ENCODE results near the gene SLC35F2.

The SLC35F2 gene

GRCh38 chr11:107804211-107804610 lies 54.4 kb downstream of the SLC35F2 start:
- no peaks in the 10 kb centered on the region for H3K9me3 ChIP-seq (ENCODE audit: control insufficient read depth, low read length)
- no peak overlapping the region for H3K18ac ChIP-seq (ENCODE audit: low read depth in 1 of 2, low read length in 2 of 2)
- no peak overlapping the region for H2AFZ ChIP-seq (ENCODE audit: low read depth, low read length)
- H2BK5ac ChIP-seq (ENCODE audit: low read depth, low read length, poor library complexity, severe bottlenecking), result no peak overlapping the region
- 100% methylated on average over 1 of the region's 1 CpG for WGBS
- no peak overlapping the region for H3K14ac ChIP-seq (ENCODE audit: low read length in 2 of 2)
- no peaks in the 10 kb centered on the region for H3K4me1 ChIP-seq (ENCODE audit: control insufficient read depth, insufficient read depth, low read depth, low read length)
- H3K27me3 ChIP-seq (ENCODE audit: control insufficient read depth in 1 of 2, insufficient read depth in 1 of 2, low read length in 2 of 2), result no peaks in the 10 kb centered on the region
- no peak overlapping the region for H3K4me3 ChIP-seq (ENCODE audit: insufficient read depth in 1 of 2, low read depth in 1 of 2, low read length in 2 of 2)
- no peak overlapping the region for H4K91ac ChIP-seq (ENCODE audit: low read length)
- H2BK120ac ChIP-seq (ENCODE audit: low read depth, low read length), result no peak overlapping the region
- no peak overlapping the region for H3K9ac ChIP-seq (ENCODE audit: low read length)
- no peak overlapping the region for H3K4me2 ChIP-seq (ENCODE audit: low read length, poor library complexity, severe bottlenecking)
- no peak overlapping the region for H4K8ac ChIP-seq (ENCODE audit: low read length)
- no peak overlapping the region for H3K4ac ChIP-seq (ENCODE audit: low read depth in 1 of 2, low read length in 2 of 2)
- peaks cover 10% of the 10 kb centered on the region for H3K79me1 ChIP-seq (replicated peaks; ENCODE audit: low read length, poor library complexity, severe bottlenecking)
- H3K36me3 ChIP-seq (ENCODE audit: control insufficient read depth in 1 of 2, insufficient read depth in 2 of 2, low read depth in 1 of 2, low read length in 2 of 2), result peaks cover 7 to 59% of the 10 kb centered on the region in 2 experiments
- no peak overlapping the region for H2BK15ac ChIP-seq (ENCODE audit: low read depth, poor library complexity, severe bottlenecking)
- no peak overlapping the region for H3K23ac ChIP-seq (ENCODE audit: low read length in 2 of 2)
- H3K27ac ChIP-seq (ENCODE audit: low read length, poor library complexity, severe bottlenecking), result no peak overlapping the region
- DNase-seq, result no peak
- H2BK12ac ChIP-seq (ENCODE audit: low read length in 2 of 2), result no peak overlapping the region
- H2AK5ac ChIP-seq (ENCODE audit: low read length, severe bottlenecking), result no peak overlapping the region

GRCh38 chr11:107801641-107802040 lies 56.9 kb downstream of the SLC35F2 start:
- Histone ChIP-seq H3K27me3 (ENCODE audit: control insufficient read depth in 1 of 2, insufficient read depth in 1 of 2, low read length in 2 of 2) (no peaks in the 10 kb centered on the region), H2AFZ (ENCODE audit: low read depth, low read length) (no peak overlapping the region)

GRCh38 chr11:107799218-107799859 lies 59.2 kb downstream of the SLC35F2 start:
- H3K4me1 ChIP-seq (ENCODE audit: control insufficient read depth, insufficient read depth, low read depth, low read length), result no peaks in the 10 kb centered on the region
- DNase-seq, result peak; percentile 67
- no peak overlapping the region for H3K18ac ChIP-seq (ENCODE audit: low read depth in 1 of 2, low read length in 2 of 2)
- no peak overlapping the region for H3K27ac ChIP-seq (ENCODE audit: low read length, poor library complexity, severe bottlenecking)
- no peak overlapping the region for H2AK5ac ChIP-seq (ENCODE audit: low read length, severe bottlenecking)
- no peak overlapping the region for H2BK120ac ChIP-seq (ENCODE audit: low read depth, low read length)
- H3K27me3 ChIP-seq (ENCODE audit: control insufficient read depth in 1 of 2, insufficient read depth in 1 of 2, low read length in 2 of 2), result no peaks in the 10 kb centered on the region
- H4K91ac ChIP-seq (ENCODE audit: low read length), result no peak overlapping the region
- no peak overlapping the region for H2BK5ac ChIP-seq (ENCODE audit: low read depth, low read length, poor library complexity, severe bottlenecking)
- H3K4me2 ChIP-seq (ENCODE audit: low read length, poor library complexity, severe bottlenecking), result no peak overlapping the region
- no peak overlapping the region for H3K4ac ChIP-seq (ENCODE audit: low read depth in 1 of 2, low read length in 2 of 2)
- H2AFZ ChIP-seq (ENCODE audit: low read depth, low read length), result no peak overlapping the region
- H3K79me1 ChIP-seq (replicated peaks; ENCODE audit: low read length, poor library complexity, severe bottlenecking), result peaks cover 4% of the 10 kb centered on the region
- no peak overlapping the region for H3K23ac ChIP-seq (ENCODE audit: low read length in 2 of 2)
- H3K4me3 ChIP-seq (ENCODE audit: insufficient read depth in 1 of 2, low read depth in 1 of 2, low read length in 2 of 2), result no peak overlapping the region
- no peak overlapping the region for H4K8ac ChIP-seq (ENCODE audit: low read length)
- H3K14ac ChIP-seq (ENCODE audit: low read length in 2 of 2), result no peak overlapping the region
- no peak overlapping the region for H2BK15ac ChIP-seq (ENCODE audit: low read depth, poor library complexity, severe bottlenecking)
- no peak overlapping the region for H2BK12ac ChIP-seq (ENCODE audit: low read length in 2 of 2)
- no peaks in the 10 kb centered on the region for H3K9me3 ChIP-seq (ENCODE audit: control insufficient read depth, low read length)
- peaks cover 3 to 36% of the 10 kb centered on the region in 2 experiments for H3K36me3 ChIP-seq (ENCODE audit: control insufficient read depth in 1 of 2, insufficient read depth in 2 of 2, low read depth in 1 of 2, low read length in 2 of 2)
- WGBS, result 60% methylated on average over 11 of the region's 12 CpGs
- no peak overlapping the region for H3K9ac ChIP-seq (ENCODE audit: low read length)

More at GRCh38 chr11:107801641-107802040, 56.9 kb downstream of the SLC35F2 start:
- H2BK15ac ChIP-seq (ENCODE audit: low read depth, poor library complexity, severe bottlenecking), result no peak overlapping the region
- no peak overlapping the region for H4K91ac ChIP-seq (ENCODE audit: low read length)
- DNase-seq, result no peak
- H2BK5ac ChIP-seq (ENCODE audit: low read depth, low read length, poor library complexity, severe bottlenecking), result no peak overlapping the region
- H3K4me1 ChIP-seq (ENCODE audit: control insufficient read depth, insufficient read depth, low read depth, low read length), result no peaks in the 10 kb centered on the region
- no peak overlapping the region for H3K4ac ChIP-seq (ENCODE audit: low read depth in 1 of 2, low read length in 2 of 2)
- H3K9ac ChIP-seq (ENCODE audit: low read length), result no peak overlapping the region
- no peak overlapping the region for H3K4me2 ChIP-seq (ENCODE audit: low read length, poor library complexity, severe bottlenecking)
- no peak overlapping the region for H3K18ac ChIP-seq (ENCODE audit: low read depth in 1 of 2, low read length in 2 of 2)
- peaks cover 4% of the 10 kb centered on the region for H3K79me1 ChIP-seq (replicated peaks; ENCODE audit: low read length, poor library complexity, severe bottlenecking)
- 100% methylated on average over 1 of the region's 1 CpG for WGBS
- no peak overlapping the region for H3K14ac ChIP-seq (ENCODE audit: low read length in 2 of 2)
- H3K27ac ChIP-seq (ENCODE audit: low read length, poor library complexity, severe bottlenecking), result no peak overlapping the region
- H3K23ac ChIP-seq (ENCODE audit: low read length in 2 of 2), result no peak overlapping the region
- H3K9me3 ChIP-seq (ENCODE audit: control insufficient read depth, low read length), result no peaks in the 10 kb centered on the region
- peaks cover 3 to 53% of the 10 kb centered on the region in 2 experiments for H3K36me3 ChIP-seq (ENCODE audit: control insufficient read depth in 1 of 2, insufficient read depth in 2 of 2, low read depth in 1 of 2, low read length in 2 of 2)
- H3K4me3 ChIP-seq (ENCODE audit: insufficient read depth in 1 of 2, low read depth in 1 of 2, low read length in 2 of 2), result no peak overlapping the region
- no peak overlapping the region for H4K8ac ChIP-seq (ENCODE audit: low read length)
- no peak overlapping the region for H2BK120ac ChIP-seq (ENCODE audit: low read depth, low read length)
- H2AK5ac ChIP-seq (ENCODE audit: low read length, severe bottlenecking), result no peak overlapping the region
- no peak overlapping the region for H2BK12ac ChIP-seq (ENCODE audit: low read length in 2 of 2)

- no peaks in the 10 kb centered on the region for H3K27me3 ChIP-seq (ENCODE audit: control insufficient read depth in 1 of 2, insufficient read depth in 1 of 2, low read length in 2 of 2)
Measured at GRCh38 chr11:107792049-107792443, 66.5 kb downstream of the SLC35F2 start.

More at GRCh38 chr11:107792049-107792443, 66.5 kb downstream of the SLC35F2 start:
- H3K4me1 ChIP-seq (ENCODE audit: control insufficient read depth, insufficient read depth, low read depth, low read length), result peaks cover 2% of the 10 kb centered on the region
- no peak overlapping the region for H3K18ac ChIP-seq (ENCODE audit: low read depth in 1 of 2, low read length in 2 of 2)
- H3K4me2 ChIP-seq (ENCODE audit: low read length, poor library complexity, severe bottlenecking), result no peak overlapping the region
- H2BK5ac ChIP-seq (ENCODE audit: low read depth, low read length, poor library complexity, severe bottlenecking), result no peak overlapping the region
- 57% methylated on average over 5 of the region's 5 CpGs for WGBS
- no peak overlapping the region for H3K4me3 ChIP-seq (ENCODE audit: insufficient read depth in 1 of 2, low read depth in 1 of 2, low read length in 2 of 2)
- peaks cover 16 to 17% of the 10 kb centered on the region in 2 experiments for H3K36me3 ChIP-seq (ENCODE audit: control insufficient read depth in 1 of 2, insufficient read depth in 2 of 2, low read depth in 1 of 2, low read length in 2 of 2)
- H2BK12ac ChIP-seq (ENCODE audit: low read length in 2 of 2), result no peak overlapping the region
- no peak overlapping the region for H2BK120ac ChIP-seq (ENCODE audit: low read depth, low read length)
- H3K4ac ChIP-seq (ENCODE audit: low read depth in 1 of 2, low read length in 2 of 2), result no peak overlapping the region
- H4K91ac ChIP-seq (ENCODE audit: low read length), result no peak overlapping the region
- no peak overlapping the region for H3K23ac ChIP-seq (ENCODE audit: low read length in 2 of 2)
- no peak overlapping the region for H2AK5ac ChIP-seq (ENCODE audit: low read length, severe bottlenecking)
- no peak overlapping the region for H2AFZ ChIP-seq (ENCODE audit: low read depth, low read length)
- H4K8ac ChIP-seq (ENCODE audit: low read length), result peak overlapping the region; percentile 80
- H3K27ac ChIP-seq (ENCODE audit: low read length, poor library complexity, severe bottlenecking), result no peak overlapping the region
- H3K9me3 ChIP-seq (ENCODE audit: control insufficient read depth, low read length), result no peaks in the 10 kb centered on the region
- H3K9ac ChIP-seq (ENCODE audit: low read length), result no peak overlapping the region
- DNase-seq, result no peak
- no peak overlapping the region for H2BK15ac ChIP-seq (ENCODE audit: low read depth, poor library complexity, severe bottlenecking)
- H3K79me1 ChIP-seq (replicated peaks; ENCODE audit: low read length, poor library complexity, severe bottlenecking), result peaks cover 4% of the 10 kb centered on the region
- H3K14ac ChIP-seq (ENCODE audit: low read length in 2 of 2), result no peak overlapping the region
